Stimulated activated naive CD4-positive, alpha-beta T cell (primary cell): ENCODE results near the gene SCP2.
A peak's percentile ranks its signal among the peaks of the same experiment; 100 is the strongest.

Experiments
- DNase-seq, 6 experiments: peaks; one replicate each; lab custom pipeline; 2025; lab: John Stamatoyannopoulos, UW

SCP2 gene, protein sequence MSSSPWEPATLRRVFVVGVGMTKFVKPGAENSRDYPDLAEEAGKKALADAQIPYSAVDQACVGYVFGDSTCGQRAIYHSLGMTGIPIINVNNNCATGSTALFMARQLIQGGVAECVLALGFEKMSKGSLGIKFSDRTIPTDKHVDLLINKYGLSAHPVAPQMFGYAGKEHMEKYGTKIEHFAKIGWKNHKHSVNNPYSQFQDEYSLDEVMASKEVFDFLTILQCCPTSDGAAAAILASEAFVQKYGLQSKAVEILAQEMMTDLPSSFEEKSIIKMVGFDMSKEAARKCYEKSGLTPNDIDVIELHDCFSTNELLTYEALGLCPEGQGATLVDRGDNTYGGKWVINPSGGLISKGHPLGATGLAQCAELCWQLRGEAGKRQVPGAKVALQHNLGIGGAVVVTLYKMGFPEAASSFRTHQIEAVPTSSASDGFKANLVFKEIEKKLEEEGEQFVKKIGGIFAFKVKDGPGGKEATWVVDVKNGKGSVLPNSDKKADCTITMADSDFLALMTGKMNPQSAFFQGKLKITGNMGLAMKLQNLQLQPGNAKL

DNA sequence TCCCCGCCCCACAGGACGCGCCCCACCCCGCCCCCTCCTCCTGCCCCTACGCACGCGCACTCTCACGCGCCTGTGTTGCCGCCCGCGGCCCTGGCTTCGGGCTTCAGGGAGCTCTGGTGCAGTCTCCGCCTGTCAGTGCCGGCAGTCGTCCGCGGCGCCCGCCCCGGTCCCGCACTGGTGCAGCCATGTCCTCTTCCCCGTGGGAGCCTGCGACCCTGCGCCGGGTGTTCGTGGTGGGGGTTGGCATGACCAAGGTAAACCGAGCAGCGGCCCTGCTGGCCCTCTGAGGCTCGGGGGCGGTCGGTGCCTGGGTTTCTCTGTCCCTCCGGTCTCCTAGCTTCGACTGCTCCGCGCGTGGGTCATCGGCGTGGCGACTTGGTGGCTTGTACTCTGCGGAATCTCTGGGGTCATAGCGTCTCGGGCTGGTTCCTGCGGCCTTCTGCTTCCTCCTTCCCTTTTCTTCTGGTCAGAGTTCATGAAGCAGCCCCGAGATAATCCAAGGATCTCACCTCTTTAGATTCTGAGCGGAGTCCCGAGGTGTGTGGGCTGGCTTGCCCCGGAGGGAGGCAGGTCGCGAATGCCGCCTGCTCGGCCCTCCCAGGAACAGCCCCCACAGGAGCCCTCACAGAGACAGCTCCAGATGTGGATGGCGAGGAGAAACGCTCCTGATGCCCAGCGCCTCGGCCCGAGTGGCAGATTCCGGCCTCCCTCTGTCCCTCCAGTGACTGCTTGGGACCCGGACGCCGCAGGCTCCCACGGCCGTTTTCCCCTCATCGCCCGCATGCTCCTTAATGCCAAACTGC, at the start of gene SCP2:
Gene SCP2, plus strand, starts transcription at position 65 of the 803 bp plus-strand sequence. Its CDS starts 121 bp downstream, at position 186.
- DNase-seq, result peak; percentile 53 to 80 (median 74)

GRCh38 chr1:52877554-52877953, 49.5 kb upstream of the SCP2 start:
- DNase-seq, result no peak

- DNase-seq, result no peak
Measured at GRCh38 chr1:52880206-52880605, 46.9 kb upstream of the SCP2 start.

- DNase-seq, result no peak
Measured at GRCh38 chr1:52887483-52887882, 39.6 kb upstream of the SCP2 start.

DNA sequence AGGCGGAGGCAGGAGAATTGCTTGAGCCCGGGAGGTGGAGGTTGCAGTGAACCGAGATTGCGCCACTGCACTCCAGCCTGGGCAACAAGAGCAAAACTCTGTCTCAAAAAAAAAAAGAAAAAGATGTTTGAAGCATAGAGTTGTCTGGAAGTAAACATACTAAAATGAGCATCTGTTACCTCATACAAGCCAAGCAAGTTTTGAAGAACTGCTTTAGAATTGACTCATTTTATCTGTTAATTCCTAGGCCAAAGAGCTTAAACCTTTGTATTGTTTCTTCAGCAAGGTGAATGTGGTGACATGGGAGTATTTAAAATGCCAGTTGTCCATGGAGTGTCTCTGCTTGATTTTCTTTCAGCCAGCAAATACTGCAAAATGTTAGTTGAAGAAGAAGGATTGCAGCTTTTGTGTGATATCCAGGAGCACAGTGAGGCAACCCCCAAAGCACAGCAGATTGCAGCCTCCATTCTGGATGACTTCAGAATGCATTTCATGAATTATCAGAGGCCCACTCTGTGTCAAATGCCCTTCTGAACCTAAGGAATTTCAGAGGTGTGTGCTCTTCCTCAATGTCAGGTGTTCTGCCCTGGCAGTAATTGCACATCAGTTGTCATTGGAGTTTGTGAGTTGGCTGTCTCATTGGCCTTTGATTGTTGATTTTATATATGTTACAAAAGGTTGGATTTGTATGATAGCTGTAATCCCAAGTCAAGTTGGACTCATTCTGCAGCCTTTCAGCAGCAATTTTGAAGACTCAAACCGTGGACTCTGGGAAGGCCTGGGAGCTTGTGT, 34.5 kb upstream of the SCP2 start:
- no peak for DNase-seq

- no peak for DNase-seq
Measured at GRCh38 chr1:52899445-52899894, 27.6 kb upstream of the SCP2 start.

GRCh38 chr1:52900402-52900801, 26.7 kb upstream of the SCP2 start:
- no peak for DNase-seq

DNA sequence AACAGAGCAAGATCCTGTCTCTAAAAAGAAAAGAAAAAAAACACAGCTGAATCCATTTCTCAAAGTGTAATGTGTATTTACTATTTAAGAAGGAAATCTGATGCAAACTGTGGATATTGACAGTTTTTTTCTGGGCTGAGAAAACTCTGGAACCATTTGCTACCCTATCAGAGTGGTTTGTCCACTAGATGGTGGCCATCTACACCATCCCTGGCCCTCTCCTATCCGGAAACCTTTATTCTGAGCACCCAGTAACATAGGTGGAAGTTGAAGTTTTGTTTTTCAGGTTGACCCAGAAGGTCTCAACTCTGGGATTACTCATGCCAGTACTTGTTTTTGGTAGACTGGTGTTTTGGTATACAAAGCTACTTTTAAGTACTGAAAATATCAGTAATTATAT, 25.7 kb upstream of the SCP2 start:
- DNase-seq, result no peak

DNA sequence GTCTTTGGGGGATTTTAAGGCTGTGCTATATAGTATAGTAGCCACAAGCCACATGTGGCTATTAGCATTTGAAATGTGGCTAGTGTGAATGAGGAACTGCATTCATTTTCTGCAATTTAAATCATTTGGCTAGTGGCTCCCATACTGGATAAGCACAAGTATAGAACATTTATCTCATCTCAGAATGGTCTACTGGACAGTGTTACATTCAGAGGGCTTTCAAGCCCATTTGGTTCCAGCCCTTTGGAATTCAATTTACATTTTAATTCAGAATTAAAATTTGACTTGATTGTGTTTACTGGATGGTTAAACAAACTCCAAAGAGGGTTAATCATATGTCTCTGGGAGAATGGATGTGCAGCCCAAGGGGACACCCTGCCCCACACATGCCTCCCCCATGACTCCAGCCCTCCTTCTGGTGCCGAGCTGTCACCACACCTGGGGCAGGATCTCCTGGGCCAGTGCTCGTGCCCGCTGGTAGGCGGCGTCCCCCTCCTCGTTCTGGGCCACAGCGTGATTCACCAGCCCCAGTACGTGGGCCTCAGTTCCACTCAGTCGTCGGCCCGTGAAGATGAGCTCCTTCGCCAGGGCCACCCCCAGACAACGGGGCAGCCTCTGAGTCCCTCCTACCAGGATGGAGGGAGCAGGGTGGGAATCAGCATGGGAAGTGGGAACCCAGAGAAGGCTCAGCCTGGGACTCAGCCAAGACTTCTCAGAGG, 22.7 kb upstream of the SCP2 start:
- no peak for DNase-seq

DNA sequence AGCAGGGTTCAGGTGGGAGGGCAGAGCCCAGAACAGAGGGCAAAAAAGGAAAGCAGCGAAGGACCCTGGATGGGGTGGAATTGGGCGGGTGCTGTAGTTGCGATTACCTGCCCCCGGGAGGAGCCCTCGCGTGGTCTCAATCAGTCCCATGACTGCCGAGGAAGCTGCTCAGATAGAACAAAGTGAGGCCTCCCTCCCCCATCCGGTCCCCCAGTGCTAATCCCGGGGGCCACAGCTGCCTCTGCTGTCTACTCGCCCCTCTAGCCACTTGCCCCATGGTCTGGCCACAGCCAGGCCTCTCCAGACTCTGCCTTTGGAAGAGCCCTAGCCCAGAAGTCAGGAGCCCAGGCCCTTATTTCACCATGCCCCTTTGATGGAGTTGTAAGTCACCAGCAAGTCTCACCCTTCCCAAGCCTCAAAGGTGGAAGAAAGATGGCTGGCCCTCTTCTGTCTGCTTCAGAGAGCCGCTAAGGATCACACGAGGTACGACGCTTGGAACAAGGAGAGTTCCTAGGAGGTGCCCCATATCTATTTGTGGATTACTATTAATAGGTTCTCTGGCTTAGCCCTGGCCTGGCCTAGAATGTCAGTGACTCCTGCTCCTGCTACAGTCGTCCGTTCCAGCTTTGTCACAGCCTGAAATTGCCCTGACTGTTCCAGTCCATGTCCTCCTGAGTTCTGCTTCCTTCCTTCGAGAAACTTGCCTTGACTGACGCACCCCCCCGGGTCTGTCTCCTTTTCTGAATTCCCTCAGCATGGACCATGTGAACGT, 22.0 kb upstream of the SCP2 start:
- peak in 3 of 6 experiments; percentile 13 to 24 (median 16) for DNase-seq

DNA sequence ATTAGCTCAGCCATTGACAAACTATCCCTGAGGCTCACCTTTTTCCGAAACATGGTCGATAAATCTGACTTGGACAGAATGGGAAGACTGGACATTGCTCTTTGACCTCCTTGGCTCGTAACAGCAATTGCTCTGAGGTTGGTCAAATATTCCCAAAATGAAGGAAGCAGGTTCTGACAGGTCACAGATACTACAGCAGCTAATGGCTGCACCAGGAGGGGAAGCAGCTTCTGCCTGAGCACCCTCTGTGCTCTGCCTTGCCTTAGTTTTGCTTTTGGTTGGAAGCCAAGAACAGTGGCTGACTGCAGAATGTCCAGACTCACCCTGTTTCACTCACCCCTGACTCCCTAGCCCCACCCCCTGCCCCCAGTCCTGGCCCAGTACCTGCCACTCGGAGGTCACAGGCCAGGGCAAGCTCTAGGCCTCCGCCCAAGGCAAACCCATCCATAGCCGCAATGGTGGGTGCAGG, 20.9 kb upstream of the SCP2 start:
- DNase-seq, result no peak

DNA sequence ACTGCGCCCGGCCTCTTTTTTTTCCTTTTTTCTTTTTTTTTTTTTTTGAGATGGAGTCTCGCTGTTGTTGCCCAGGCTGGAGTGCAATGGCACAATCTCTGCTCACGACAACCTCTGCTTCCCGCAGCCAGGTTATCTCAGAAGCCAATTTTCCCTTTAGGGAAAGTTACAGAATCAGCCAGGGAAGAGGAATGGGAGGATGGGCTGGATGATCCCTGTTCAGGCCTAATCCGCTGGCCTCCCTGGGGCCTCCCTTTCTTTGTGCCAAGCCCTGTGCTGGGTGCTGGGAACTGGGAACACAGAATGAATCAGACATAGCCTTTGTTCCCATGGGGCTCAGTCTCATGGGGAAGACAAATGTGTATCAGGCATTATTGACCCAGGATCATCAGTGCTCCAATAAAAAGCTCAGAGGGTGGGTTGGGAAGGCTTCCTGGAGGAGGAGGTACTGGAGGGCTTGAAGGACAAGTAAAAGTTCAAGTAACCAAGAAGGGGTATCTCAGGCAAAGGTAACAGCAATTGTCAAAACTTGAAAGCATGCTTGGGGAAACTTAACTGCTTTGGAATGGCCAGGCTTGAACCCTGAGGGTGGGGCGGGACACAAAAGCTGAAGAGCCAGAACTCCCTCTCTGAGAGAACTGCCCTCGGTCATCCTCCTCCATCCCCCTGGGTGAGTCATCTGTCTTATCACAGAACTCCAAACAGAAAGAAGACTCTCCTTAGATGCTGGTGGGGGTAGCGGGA, 19.8 kb upstream of the SCP2 start:
- DNase-seq, result no peak

- DNase-seq, result no peak
Measured at GRCh38 chr1:52907812-52908153, 19.3 kb upstream of the SCP2 start.

- DNase-seq, result no peak
Measured at GRCh38 chr1:52911541-52911940, 15.5 kb upstream of the SCP2 start.

GRCh38 chr1:52913014-52913413, 14.1 kb upstream of the SCP2 start:
- no peak for DNase-seq

- no peak for DNase-seq
Measured at GRCh38 chr1:52913537-52913936, 13.5 kb upstream of the SCP2 start.

- no peak for DNase-seq
Measured at GRCh38 chr1:52914463-52914862, 12.6 kb upstream of the SCP2 start.

DNA sequence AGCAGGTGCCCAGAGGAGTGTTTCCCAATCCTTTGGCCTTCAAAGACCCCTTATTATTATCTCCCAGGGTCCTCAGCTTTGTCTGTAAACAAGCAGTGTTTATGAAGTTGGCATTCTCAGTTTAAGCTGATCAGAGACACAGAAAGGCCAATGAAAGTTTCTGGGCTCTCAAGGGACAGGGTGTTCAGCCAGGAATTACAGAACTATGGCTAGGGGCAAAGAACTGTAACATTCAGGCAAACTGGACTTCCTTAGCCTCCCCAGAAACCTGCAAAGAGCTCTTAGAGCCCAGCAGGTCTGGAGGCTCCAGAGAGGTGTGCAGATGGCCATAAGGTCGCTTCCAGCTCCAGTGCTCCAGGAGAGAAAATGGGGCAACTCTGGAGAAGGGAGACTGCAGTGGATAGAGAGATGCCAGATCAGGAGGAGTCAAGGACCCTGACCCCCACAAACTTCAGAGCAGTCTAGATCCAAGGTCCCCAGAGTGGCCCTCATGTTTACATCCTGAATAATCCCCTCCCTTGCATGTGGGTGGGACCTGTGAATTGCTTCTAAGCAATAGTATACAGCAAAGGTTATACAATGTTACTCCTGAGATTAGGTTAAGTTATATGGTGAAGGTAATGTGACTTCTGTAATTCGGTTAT, 11.7 kb upstream of the SCP2 start:
- no peak for DNase-seq

- no peak for DNase-seq
Measured at GRCh38 chr1:52915855-52916220, 11.2 kb upstream of the SCP2 start.
